AG04450 (cell line): Measurements from ENCODE around the gene ASPDH. TPM values are rescaled to one million over a fixed set of nuclear protein-coding genes. Genes with fewer than 3 reads are reported as not detected.

Experiments
- CTCF ChIA-PET: fragments of 300-600, 350-600 bp; formaldehyde crosslinking; extraction: SDS; loops from one replicate; lab custom pipeline; 2022; ENCODE audit warnings: antibody characterized with exemption, inconsistent platforms; lab: Charles Lee
- POLR2A ChIA-PET: fragments of 350-600 bp; formaldehyde crosslinking; extraction: SDS; loops from one replicate; lab custom pipeline; 2021; ENCODE audit warnings: antibody characterized with exemption, inconsistent platforms; lab: Yijun Ruan, JAX
- DNase-seq: peaks from one replicate; pipeline ENCODE4 v3.0.0-alpha.2; 2011; ENCODE audit warnings: low read depth, low spot score
- H3K27ac ChIP-seq: one replicate; pipeline ENCODE4 v1.5.1; 2012; ENCODE audit warnings: low read depth, low read length, control low read depth
- H3K27me3 ChIP-seq: one replicate; pipeline ENCODE4 v1.6.0; 2012; ENCODE audit warnings: low read length; ENCODE audit not compliant: control insufficient read depth, insufficient read depth
- H3K4me3 ChIP-seq: 2 replicates; pipeline ENCODE4 v1.5.1; 2011; ENCODE audit warnings: mild to moderate bottlenecking, low read depth, low read length, control low read depth
- H3K9me3 ChIP-seq: 2 replicates; pipeline ENCODE4 v1.5.1; 2012; ENCODE audit warnings: low read length; ENCODE audit not compliant: control insufficient read depth, insufficient read depth
- CTCF ChIP-seq: IDR thresholded peaks from 2 replicates; pipeline ENCODE4 v1.5.1; 2011; ENCODE audit warnings: low read depth, low read length, control low read depth, inconsistent platforms
- polyA plus RNA-seq: library from polyadenylated mRNA; depleted of rRNA; stranded (reverse); fragments of >200 nt; gene quantifications from 2 replicates; pipeline ENCODE4 v1.2.3, GENCODE V29; 2011

ASPDH gene
- polyA plus RNA-seq, 1 experiment, result not detected

- no peak for TF ChIP-seq CTCF
- Histone ChIP-seq H3K27ac (no peak overlapping the region), H3K4me3 (no peak overlapping the region), H3K27me3 (no peaks in the 10 kb centered on the region), H3K9me3 (no peaks in the 10 kb centered on the region; the same call in 1 of the 2 replicates)
- POLR2A ChIA-PET, result interaction anchor here (0.7 kb wide), 1 partner anchor 46 kb away, joined by 7 read pairs; no protein-coding TSS in a partner anchor
- CTCF ChIA-PET, result interaction anchor here (0.9 kb wide), 1 partner anchor 141 kb away, joined by 4 read pairs; no protein-coding TSS in a partner anchor
- no peak for DNase-seq
Measured at GRCh38 chr19:50509366-50509765, 4.3 kb downstream of the ASPDH start.

GRCh38 chr19:50508843-50509190 is 4.9 kb downstream of the ASPDH start:
- Histone ChIP-seq H3K27ac (no peak overlapping the region), H3K9me3 (no peaks in the 10 kb centered on the region; the same call in 1 of the 2 replicates), H3K4me3 (no peak overlapping the region), H3K27me3 (no peaks in the 10 kb centered on the region)
- no peak for DNase-seq
- ChIA-PET CTCF (interaction anchor here (0.9 kb wide), 1 partner anchor 140 kb away, joined by 4 read pairs; no protein-coding TSS in a partner anchor), POLR2A (interaction anchor here (0.7 to 0.8 kb wide), 3 partner anchors 21 to 47 kb away, joined by 3 to 7 read pairs (median 5); no protein-coding TSS in a partner anchor)
- no peak for TF ChIP-seq CTCF

GRCh38 chr19:50507376-50507775 is 6.3 kb downstream of the ASPDH start:
- Histone ChIP-seq H3K27ac (no peak overlapping the region), H3K9me3 (no peaks in the 10 kb centered on the region; the same call in 1 of the 2 replicates), H3K4me3 (no peak overlapping the region), H3K27me3 (no peaks in the 10 kb centered on the region)
- CTCF ChIA-PET, result no interaction called here
- no peak for DNase-seq
- no peak for TF ChIP-seq CTCF
- POLR2A ChIA-PET, result no interaction called here

GRCh38 chr19:50506700-50507099 is 7.0 kb downstream of the ASPDH start:
- no peaks in the 10 kb centered on the region; the same call in 1 of the 2 replicates for H3K9me3 ChIP-seq
- DNase-seq, result no peak
- no peak overlapping the region for H3K4me3 ChIP-seq
- no peak for TF ChIP-seq CTCF
- H3K27me3 ChIP-seq, result no peaks in the 10 kb centered on the region
- ChIA-PET CTCF (no interaction called here), POLR2A (no interaction called here)
- H3K27ac ChIP-seq, result no peak overlapping the region

- no peak for DNase-seq
- H3K27ac ChIP-seq, result no peak overlapping the region
- no peaks in the 10 kb centered on the region; the same call in 1 of the 2 replicates for H3K9me3 ChIP-seq
- ChIA-PET POLR2A (no interaction called here), CTCF (no interaction called here)
- H3K4me3 ChIP-seq, result no peak overlapping the region
- TF ChIP-seq CTCF, result no peak
- H3K27me3 ChIP-seq, result peaks cover 3% of the 10 kb centered on the region
Measured at GRCh38 chr19:50505856-50506611, 7.7 kb downstream of the ASPDH start.
